Colonic mucosa (tissue), 4 donors: ENCODE measurements around the gene SPAG6. TPM values are rescaled to one million over a fixed set of nuclear protein-coding genes. Genes with fewer than 3 reads are reported as not detected.
A peak's percentile ranks its signal among the peaks of the same experiment; 100 is the strongest.
"Not testable (repeated sequence)": the region's sequence is repeated elsewhere in the genome, so short reads cannot be mapped to it uniquely, and the experiment has no call there.

ENCODE experiments used
- DNase-seq: peaks from one replicate; pipeline ENCODE4 v3.0.0-alpha.2; 2020
- H3K27ac ChIP-seq: fragments of 200-600 bp; one replicate; pipeline ENCODE4 v1.8.0; 2021
- H3K27me3 ChIP-seq: fragments of 200-600 bp; one replicate; pipeline ENCODE4 v1.8.0; 2021
- H3K36me3 ChIP-seq: fragments of 200-600 bp; one replicate; pipeline ENCODE4 v1.8.0; 2021
- H3K4me1 ChIP-seq: fragments of 200-600 bp; one replicate; pipeline ENCODE4 v1.8.0; 2021; ENCODE audit warnings: mild to moderate bottlenecking
- H3K4me3 ChIP-seq: fragments of 200-600 bp; one replicate; pipeline ENCODE4 v1.8.0; 2021
- H3K9ac ChIP-seq, 2 donors: one replicate each; pipeline ENCODE4 v1.7.0; 2013; ENCODE audit warnings: control low read depth in 2 of 2, low read depth in 2 of 2, low read length in 2 of 2
- H3K9me3 ChIP-seq: fragments of 200-600 bp; one replicate; pipeline ENCODE4 v1.8.0; 2021
- CTCF ChIP-seq: fragments of 200-600 bp; IDR thresholded peaks from one replicate; pipeline ENCODE4 v1.8.0; 2022; ENCODE audit warnings: antibody characterized with exemption, mild to moderate bottlenecking
- intact Hi-C: fragments of 100-400 bp; cut with DNase I; formaldehyde crosslinking; loops from one replicate; pipeline ENCODE4 v1.14.1; 2022
- total RNA-seq, 2 donors: library from RNA; stranded (reverse); fragmentation: NEBNext Ultra II Directional in 1 of 2; extraction: Animal tissue kit (Norgen Biotek cat#: 25700) in 1 of 2; gene quantifications; one replicate each; pipeline ENCODE4 v1.2.1, GENCODE V29; 2021
- donor health status: healthy.
- donor health status: DM: no; HTN: no; CAD: no.
- donor health status: DM: no; HTN: no; CAD: no.

SPAG6 gene
- total RNA-seq, 2 donors from 2014 or later, result not detected

- intact Hi-C loops, result no loop called here
- Histone ChIP-seq H3K9me3 (no peaks in the 10 kb centered on the region), H3K36me3 (no peaks in the 10 kb centered on the region), H3K4me1 (no peaks in the 10 kb centered on the region), H3K27ac (no peak overlapping the region), H3K27me3 (no peaks in the 10 kb centered on the region), H3K9ac (no peak overlapping the region), H3K4me3 (no peak overlapping the region)
- DNase-seq, result no peak
- TF ChIP-seq CTCF, result no peak
Measured at GRCh38 chr10:22309180-22310000, 35.9 kb upstream of the SPAG6 start.

- intact Hi-C loops, H3K9me3 ChIP-seq, H3K27ac ChIP-seq, H3K9ac ChIP-seq, H3K36me3 ChIP-seq, H3K4me3 ChIP-seq, DNase-seq, H3K4me1 ChIP-seq, H3K27me3 ChIP-seq: not testable (repeated sequence)
Measured at GRCh38 chr10:22310012-22310411, 35.3 kb upstream of the SPAG6 start.

GRCh38 chr10:22310928-22311327 is 34.4 kb upstream of the SPAG6 start:
- no peak for TF ChIP-seq CTCF
- H3K9me3 ChIP-seq, result no peaks in the 10 kb centered on the region
- intact Hi-C loops, result no loop called here
- H3K4me1 ChIP-seq, result no peaks in the 10 kb centered on the region
- H3K27me3 ChIP-seq, result no peaks in the 10 kb centered on the region
- no peak overlapping the region for H3K27ac ChIP-seq
- no peaks in the 10 kb centered on the region for H3K36me3 ChIP-seq
- DNase-seq, result no peak
- no peak overlapping the region for H3K4me3 ChIP-seq
- no peak overlapping the region for H3K9ac ChIP-seq

- no peak overlapping the region for H3K27ac ChIP-seq
- intact Hi-C loops, result no loop called here
Measured at GRCh38 chr10:22314852-22315251, 30.4 kb upstream of the SPAG6 start.

GRCh38 chr10:22315455-22316285 is 29.6 kb upstream of the SPAG6 start:
- Histone ChIP-seq H3K27me3 (no peaks in the 10 kb centered on the region), H3K36me3 (no peaks in the 10 kb centered on the region), H3K4me1 (no peaks in the 10 kb centered on the region), H3K27ac (peak overlapping the region; percentile 90), H3K4me3 (peak overlapping the region; percentile 73), H3K9me3 (no peaks in the 10 kb centered on the region), H3K9ac (peak overlapping the region; percentile 71 to 83)
- intact Hi-C loops, result loop anchor here (2.0 kb wide), 1 partner anchor 87 kb away; no protein-coding TSS in a partner anchor
- DNase-seq, result no peak
- no peak for TF ChIP-seq CTCF

More at GRCh38 chr10:22314852-22315251, 30.4 kb upstream of the SPAG6 start:
- no peak for DNase-seq
- Histone ChIP-seq H3K36me3 (no peaks in the 10 kb centered on the region), H3K4me1 (no peaks in the 10 kb centered on the region), H3K4me3 (no peak overlapping the region), H3K9ac (no peak overlapping the region), H3K27me3 (no peaks in the 10 kb centered on the region), H3K9me3 (no peaks in the 10 kb centered on the region)
- TF ChIP-seq CTCF, result no peak
